Activated CD8-positive, alpha-beta memory T cell treated with anti-CD3 and anti-CD28 coated beads for 1 hour (primary cell): ENCODE data around the gene TTL.
A peak's percentile ranks its signal among the peaks of the same experiment; 100 is the strongest.
"Not testable (repeated sequence)": the region's sequence is repeated elsewhere in the genome, so short reads cannot be mapped to it uniquely, and the experiment has no call there.

Experiments
- DNase-seq, 2 donors: peaks; one replicate each; pipeline ENCODE4 v3.0.0-alpha.2; 2020; ENCODE audit warnings: low read depth in 1 of 2; ENCODE audit errors: extremely low read depth in 1 of 2

The TTL gene

GRCh38 chr2:112481528-112482233 is at the start of gene TTL:
Gene TTL, plus strand, starts transcription at chr2:112482156. Its CDS starts 189 bp downstream, at chr2:112482345.
- peak in 1 of 2 donors; percentile 71 for DNase-seq

GRCh38 chr2:112432390-112432734 is 49.6 kb upstream of the TTL start:
- not testable (repeated sequence) for DNase-seq

DNA sequence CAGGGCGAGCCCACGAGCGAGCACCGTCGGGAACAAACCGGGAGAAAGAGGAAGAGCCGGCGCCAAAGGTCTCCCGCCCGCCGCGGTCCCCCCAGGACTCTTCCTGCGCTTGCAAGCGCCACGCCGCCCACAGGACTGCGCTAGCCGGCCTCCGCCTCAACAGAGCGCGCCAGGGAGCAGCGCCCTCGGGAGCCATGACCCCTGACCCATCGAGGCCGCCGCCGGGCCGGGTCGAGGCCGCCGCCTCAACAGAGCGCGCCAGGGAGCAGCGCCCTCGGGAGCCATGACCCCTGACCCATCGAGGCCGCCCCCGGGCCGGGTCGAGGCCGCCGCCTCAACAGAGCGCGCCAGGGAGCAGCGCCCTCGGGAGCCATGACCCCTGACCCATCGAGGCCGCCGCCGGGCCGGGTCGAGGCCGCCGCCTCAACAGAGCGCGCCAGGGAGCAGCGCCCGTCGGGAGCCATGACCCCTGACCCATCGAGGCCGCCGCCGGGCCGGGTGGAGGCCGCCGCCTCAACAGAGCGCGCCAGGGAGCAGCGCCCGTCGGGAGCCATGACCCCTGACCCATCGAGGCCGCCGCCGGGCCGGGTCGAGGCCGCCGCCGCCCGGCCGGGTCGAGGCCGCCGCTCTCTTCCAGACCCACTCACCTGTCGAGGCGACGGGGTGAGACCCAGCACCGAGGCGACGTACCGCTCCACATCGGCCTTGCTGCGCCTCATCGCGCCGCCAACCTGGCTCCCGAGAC is 49.0 kb upstream of the TTL start:
- DNase-seq: not testable (repeated sequence)

DNA sequence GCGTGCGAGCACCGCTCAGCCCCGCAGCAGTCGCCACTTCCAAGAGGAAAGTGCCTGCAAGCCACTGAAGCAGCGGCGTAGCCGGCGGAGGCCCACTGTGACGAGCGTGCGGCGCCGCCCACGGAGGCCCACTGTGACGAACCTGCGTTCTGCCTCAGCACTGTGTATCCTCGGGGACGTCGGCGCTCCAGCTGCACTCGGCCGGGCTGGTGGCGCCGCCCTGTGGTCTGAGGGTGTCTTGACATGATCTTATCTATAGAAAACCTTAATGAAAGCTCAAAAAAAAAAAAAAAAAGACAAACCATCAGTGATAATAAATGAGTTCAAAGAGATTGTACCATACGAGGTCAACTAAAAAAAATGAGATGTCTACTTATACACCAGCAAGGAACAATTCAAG is 48.5 kb upstream of the TTL start, which contains the start of gene RGPD8:
Gene RGPD8, minus strand, starts transcription at position 166 of the 400 bp plus-strand sequence. CDS start 192 bp downstream, outside the sequence.
- peak; percentile 75 to 85 for DNase-seq

- no peak for DNase-seq
These were observed 47.8 kb upstream of the TTL start for GRCh38 chr2:112433932-112434730.

DNA sequence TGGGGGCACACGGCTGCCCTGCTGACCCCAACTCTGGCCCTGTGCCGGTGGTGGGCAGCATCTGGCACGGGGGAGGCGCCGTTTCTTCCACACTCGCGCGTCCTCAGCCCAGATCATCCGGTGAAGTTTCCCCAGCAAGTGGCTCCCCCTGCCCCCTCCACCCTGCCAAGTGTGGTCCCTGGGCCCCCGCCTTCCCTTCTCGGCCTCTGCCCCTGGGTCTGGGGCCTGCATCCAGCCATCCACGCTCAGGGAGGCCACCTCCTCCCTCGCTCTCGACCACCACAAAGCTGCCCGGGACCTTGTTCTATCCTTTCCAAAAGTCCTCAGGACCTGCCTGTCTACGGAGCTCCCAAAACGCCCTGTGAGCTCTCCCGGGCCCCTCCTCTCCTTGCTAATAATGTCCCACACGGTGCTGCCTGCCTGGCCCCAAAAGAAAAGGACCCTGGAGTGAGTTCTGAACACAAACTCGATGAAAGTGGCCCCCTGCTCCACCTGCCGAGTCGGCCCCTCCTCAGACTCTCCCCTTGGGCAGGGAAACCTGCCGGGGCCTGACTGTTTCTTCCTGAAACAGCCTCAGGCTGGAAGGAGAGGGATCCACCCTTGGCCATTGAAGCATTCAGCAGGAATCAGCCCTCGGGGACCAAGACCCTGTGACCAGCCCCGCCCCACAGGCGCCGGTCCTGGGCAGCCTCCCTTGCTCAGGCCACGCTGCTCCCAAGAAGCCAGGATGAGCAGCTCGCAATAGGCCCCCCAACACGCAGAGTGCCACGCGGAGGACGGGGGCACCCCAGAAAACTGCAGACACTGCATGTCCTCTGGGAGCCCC is 46.9 kb upstream of the TTL start:
- DNase-seq: not testable (repeated sequence)

DNA sequence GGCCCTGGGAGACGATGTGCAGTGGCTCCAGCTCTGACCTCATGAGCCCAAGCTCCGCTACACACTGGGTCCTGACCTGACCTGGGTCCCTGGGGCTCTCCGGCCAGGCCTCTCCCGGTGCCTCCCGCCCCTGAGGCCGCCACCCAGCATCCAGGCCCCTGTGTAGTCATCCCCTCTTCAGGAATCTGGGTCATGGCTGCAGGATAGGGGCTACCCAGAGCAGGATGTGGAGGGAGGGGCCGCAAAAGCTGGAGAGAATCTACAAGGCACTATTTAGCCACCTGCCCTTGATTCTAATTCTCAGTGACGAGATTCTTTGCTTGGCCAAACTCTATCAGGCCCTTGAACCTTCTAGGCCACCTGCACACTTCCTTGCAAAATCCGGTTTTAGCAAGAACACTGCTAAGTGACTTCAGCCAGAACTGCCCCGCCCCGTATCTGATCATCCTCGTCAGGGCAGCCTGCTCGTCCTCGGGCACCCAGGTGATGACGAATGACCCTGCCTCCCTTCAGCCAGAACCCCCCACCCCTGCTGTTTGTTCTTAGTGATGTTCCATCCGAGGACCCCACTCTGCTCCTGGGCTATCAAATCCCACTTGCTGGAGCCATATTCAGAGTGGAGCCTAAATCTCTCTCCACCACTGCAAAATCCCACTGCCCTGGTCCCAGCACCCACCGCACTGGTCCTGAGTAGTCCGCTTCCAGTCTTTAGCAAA is 46.1 kb upstream of the TTL start:
- not testable (repeated sequence) for DNase-seq

DNA sequence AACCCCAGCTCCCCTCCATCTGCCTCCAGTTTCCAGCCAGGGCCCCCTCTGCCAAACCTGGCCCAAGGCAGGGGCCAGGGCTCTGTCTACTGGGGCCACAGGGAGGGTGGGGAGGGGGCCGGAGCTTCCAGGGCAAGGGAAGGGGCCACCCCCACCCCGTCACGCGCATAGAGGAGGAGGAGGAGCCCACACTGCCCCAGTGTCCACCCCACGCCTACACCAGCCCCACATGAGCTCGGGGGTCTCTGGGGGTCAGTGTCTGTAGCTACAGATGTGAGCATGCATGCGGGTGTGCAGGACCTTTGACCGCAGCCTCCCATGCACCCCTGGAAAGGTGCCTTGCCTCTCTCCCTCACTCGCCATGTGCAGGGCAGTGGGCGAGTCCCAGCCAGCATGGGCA is 45.0 kb upstream of the TTL start:
- DNase-seq: not testable (repeated sequence)

DNA sequence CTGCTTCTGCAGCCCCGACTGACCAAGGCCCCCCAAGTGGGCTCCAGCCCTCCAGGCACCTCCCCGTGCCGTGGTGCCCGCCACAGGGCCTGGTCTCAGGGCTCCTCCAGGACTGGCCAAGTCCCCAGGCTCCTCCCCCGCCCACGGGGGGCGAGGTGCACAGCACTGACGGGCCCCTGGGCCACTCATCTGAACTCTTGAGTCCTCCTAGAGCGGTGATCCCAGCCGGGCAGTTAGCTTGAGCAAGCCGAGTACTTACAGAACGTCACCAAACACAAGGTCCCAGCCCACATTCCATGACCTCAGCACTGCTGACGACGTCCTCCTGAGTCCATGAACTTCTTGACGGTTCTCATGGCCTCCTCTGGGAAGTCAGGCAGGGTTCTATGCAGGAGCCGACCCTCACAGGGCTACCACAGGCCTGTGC is 44.5 kb upstream of the TTL start:
- not testable (repeated sequence) for DNase-seq

DNA sequence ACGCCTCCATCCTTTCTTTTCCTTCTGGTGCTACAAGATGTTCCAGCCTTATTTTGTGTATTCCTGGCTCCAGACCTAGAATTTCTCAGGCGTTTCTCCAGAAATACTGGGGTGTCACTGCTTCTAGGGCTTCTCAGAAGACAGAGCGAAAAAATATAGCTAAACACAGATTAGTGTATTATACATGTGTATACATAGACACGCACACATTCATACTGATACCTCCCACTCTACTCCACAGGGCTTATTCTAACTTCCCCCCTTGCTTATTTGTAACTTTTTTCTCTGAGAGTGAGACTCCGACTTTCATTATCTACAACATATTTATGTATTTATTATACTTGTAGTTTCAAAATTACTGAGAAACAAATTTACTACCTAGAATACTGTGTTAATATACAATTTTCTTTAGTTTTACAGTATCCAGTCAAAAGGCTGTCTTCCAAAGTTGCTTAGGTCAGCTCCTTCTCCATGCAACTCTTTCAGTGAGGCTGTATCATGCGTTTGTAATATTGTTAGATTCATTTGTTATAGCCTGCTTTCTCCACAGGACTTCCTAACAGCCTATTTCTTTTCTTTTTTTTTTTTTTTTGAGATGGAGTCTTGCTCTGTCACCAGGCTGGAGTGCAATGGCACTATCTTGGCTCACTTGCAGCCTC is 43.2 kb upstream of the TTL start:
- not testable (repeated sequence) for DNase-seq

DNA sequence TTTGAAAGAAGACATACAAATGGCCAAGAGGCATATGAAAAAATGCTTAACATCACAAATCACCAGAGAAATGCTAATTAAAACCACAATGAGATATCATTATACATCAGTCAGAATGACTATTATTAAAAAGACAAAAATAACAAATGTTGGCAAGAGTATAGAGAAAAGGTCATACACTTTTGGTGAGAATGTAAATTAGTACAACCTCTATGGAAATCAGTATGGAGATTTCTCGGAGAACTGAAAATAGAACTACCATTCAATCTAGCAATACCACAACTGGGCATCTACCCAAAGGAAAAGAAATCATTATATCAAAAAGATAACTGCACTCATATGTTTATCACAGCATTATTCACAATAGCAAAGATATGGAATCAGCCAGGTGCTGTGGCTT is 37.7 kb upstream of the TTL start:
- DNase-seq: not testable (repeated sequence)

GRCh38 chr2:112449854-112450253 is 32.1 kb upstream of the TTL start:
- no peak for DNase-seq

- no peak for DNase-seq
These were observed 30.6 kb upstream of the TTL start for GRCh38 chr2:112451317-112451716.

DNA sequence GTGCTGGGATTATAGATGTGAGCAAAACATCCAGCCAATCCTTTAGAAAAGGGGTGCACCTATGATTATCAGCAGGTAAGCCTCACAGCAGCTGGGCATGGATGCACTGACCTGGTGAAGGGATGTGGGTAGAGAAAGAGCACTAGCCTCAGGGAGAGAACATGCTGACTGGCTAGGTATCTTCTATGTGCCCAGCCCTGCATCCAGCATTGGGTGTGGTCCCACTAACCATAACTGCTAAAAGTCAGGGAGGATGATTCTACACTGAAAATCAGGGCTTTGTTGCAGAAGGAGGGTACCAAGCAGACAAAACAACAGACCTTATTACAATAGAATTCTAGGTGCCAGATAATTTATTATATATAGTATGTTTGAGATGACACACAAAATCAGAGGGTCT is 27.4 kb upstream of the TTL start:
- no peak for DNase-seq

DNA sequence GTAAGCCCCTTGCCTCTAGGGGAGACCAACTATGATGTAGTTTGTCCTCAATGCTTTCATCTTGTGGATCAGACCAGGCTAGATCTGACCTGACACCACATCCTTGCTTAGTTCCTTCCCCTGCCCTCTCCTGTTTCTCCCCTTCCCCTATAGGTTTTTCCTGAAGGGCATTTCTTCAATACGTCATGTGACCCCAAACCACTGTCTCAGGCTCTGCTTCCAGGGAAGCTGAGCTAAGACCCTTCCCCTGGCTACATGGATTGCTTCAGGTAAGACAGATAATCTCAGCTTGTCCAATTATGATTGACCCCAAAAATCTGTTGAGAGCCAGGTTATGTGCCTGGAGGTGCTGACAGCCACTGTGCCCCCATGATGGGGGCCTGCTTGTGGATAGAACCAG is 22.6 kb upstream of the TTL start:
- DNase-seq: no peak

- no peak for DNase-seq
These were observed 19.8 kb upstream of the TTL start for GRCh38 chr2:112462178-112462577.

DNA sequence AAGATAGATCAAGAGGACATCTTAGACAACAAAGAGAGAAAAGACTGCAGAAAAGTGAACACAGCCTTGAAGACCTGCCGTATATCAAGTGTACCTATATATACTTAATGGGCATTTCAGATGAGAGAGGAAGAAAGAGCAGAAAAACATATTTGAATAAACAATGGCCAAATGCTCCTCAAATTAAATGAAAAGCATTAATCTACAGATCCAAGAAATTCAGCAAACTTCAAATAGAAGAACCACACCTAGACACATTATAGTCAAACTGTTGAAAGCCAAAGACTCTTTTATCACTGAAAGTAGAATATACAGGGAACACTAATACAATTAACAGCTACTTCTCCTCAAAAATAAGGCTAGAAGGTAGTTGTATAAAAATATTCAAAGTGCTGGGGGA is 18.7 kb upstream of the TTL start:
- DNase-seq: no peak

- no peak for DNase-seq
These were observed 16.6 kb upstream of the TTL start for GRCh38 chr2:112465382-112465781.

DNA sequence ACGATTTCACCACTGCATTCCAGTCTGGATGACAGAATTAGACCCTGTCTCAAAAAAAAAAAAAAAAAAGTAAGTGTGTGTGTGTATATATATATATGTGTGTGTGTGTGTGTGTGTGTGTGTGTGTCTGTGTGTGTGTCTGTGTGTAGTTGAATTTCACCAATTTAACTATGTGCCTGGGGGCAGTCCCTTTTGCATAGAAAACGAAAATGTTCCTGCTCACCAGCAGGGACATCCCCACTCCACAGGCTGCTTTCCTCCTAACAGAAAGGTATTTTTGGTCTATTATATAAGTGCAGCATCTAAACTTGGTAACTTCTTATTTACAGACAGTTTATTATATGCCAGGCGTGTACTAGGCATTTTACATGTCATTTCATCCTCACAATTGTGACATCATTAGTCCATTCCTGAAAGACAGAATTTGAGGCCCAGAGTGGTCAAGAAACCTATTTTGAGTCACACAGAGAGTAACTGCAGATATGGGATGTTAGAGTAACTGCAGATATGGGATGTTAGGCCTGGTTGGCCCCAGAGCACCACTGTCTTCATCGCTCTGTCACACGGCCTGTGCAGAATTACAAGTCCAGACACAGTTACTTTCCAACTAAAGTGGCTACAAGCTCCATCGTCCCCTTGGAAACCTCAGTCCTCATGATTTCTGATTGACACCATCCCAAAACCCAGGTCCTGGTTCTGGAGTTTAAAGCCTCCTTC is 9.3 kb upstream of the TTL start:
- DNase-seq: no peak
